HG03103 (cell line): Measurements from ENCODE around the gene PLBD2.

ENCODE experiments used
- ATAC-seq: cut with Tn5 transposase; IDR thresholded peaks from one replicate; pipeline ENCODE4 v1.9.1; 2021; ENCODE audit warnings: low read depth; ENCODE audit not compliant: unreplicated experiment

Gene PLBD2

DNA sequence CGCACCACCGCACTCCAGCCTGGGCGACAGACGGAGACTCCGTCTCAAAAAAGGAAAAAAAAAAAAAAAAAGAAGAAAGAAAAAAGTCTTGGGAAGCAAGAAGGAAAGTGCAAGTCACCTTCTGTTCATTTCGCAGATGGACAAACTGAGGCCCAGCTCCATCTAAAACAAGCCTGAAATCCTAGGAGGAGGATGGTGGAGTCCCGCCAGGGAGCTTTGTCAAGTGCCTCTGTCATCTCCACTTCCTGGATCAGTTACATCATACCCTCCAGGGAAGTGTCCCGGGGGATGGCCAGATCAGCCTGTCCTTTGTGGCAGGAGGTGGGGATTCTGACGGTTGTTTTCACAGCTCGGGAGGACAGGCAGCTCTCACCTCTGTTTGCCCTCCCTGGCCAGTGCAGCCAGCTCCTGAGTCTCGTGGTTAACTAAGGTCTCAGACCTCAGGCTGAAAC, 55.1 kb downstream of the PLBD2 start:
- no peak for ATAC-seq

DNA sequence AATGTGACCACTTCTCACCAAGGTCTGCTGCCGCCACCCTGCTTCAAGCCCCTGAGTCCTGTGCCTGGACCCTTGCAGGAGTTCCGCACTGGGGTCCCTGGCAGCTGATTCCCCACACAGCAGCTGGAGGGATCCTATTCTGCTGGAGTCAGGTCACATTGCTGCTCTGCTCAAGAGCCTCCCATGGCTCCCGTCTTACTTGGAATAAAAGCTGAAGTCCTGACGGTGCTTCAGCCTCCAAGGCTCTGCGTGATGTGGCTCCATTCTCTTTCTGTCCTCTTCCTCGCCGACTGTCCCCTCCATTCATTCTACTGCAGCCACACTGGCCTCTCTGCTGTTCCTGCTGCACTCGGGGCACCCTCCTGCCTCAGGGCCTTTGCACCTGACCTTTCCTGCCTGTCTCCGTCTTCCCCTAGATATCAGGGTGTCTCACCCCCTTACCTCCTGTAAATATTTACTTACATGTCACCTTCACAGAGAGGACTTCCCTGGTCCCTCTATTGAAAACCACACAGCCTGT, 56.2 kb downstream of the PLBD2 start:
- ATAC-seq = no peak

DNA sequence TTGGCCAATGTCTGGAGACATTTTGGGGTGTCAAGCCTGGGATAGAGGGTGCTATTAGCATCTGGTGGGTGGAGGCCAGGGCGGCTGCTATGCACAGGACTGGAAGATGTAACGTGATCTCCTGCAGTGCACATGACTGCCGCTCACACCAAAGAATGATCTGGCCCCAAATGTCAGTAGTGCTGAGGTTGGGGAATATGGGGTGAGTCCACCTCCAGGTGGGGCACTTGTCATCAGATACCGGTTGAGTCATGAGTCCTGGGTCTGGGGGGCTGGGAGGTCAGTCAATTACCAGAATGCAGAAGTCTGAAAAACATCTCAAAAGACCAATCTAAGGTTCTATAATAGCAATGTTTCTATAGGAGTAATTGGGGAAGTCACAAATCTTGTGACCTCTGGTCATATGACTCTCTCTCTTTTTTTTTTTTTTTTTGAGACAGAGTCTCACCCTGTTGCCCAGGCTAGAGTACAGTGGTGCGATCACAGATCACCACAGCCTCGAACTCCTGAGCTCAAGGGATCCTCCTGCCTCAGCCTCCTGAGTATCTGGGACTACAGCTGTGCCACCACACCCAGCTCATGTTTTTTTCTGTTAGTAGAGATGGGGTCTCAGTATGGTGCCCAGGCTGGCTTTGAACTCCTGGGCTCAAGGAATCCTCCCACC, 57.8 kb downstream of the PLBD2 start:
- ATAC-seq = no peak

DNA sequence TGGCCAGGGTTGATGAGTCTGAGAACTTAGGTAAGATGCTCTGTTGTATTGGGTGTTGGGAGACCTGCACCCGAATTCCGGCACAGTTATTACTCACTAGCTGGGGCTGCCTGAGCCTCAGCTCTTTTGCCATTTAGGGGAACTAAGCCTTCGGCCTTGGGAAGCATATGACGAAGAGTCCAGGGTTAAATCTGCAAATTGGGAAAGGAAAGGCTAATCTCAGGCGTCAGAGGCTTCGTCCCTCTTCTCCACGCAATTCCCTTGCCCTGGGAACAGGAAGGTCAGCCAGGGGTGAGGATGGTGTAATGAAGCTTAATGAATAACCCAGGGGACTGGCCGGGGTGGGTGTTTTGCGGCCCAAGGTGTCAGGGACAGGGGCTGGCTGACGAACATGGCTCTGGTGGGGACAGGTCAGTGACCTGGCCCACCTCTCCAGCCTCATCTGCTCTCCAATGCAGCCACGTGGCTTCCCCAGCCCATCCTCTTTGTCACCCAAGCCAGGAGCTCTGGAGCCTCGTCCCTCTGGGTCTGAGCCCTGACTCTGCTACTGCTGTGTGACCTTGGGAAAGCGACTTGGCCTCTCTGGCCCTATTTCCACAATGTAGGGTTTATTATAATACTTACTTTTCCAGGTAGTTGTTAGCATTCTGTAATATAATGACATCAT, 60.0 kb downstream of the PLBD2 start:
- ATAC-seq = no peak

DNA sequence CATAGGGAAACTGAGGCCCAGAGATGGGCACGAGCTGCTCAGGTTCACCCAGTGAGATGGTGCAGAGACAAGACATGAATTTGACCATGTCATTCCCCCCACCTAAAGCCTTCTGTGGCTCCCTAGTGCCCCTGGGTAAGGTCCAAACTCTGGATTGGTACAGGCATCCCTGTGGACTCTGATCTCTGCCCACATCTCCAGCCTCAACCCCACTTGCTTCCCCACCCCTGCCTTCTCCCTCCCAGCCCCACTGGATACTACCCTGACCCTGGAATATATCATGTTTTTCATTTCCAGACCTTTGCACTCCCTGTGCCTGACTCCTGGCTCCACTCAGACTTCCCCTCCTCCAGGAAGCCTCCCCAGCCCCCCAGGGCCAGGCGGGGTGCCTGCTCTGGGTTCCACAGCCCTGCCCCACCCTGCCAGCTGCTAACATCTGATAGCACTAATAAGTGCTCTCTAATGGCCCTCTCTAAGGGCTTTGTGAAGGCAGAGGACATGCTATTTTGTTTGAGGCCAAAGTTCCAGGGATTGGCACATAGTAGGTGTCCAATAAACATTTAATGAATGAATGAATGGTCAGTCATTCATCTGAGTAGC, 62.7 kb downstream of the PLBD2 start:
- no peak for ATAC-seq

DNA sequence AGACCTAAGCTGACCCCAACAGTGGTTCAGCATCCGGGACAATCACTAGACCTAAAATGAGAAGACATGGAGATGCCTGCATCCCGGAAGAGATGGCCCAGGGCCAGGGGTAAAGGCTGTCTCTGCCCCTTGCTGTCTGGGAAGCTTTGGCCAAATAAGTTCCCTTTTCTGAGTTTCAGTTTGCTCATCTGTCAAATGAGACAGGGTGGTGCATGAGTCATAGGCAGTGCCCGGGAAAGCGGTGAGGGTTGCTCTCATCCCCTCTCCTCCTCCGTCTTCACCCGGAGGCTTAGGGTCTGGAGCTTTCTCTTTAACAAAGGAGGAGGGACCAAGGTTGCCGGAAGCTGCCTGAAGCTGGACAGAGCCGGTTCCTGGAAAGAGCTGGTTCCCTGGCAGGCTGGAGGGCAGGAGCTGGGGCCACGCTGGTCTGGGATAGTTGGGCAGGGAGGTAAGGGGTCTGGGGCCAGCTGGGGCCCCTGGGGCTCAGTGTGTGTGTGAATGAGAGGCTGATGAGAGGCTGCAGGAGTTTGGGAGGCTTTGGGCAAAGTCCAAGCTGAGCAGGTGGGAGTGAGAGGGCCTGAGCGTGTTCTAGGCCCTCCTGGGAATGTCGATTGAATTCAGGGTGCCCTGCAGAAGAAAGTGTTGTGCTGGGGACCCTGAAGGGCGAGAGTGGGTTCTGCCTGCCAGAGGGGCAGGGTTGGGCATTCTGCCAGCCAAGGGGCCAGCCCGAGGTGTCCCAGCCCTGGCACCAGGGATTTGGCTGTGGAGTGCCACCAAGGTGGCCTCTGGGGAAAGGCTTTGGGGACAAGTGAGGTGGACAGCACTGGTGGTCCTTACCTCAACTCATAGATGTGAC, 63.9 kb downstream of the PLBD2 start, which contains the start of gene SDSL:
Gene SDSL, plus strand, starts transcription at position 351 of the 856 bp plus-strand sequence. CDS start 5,603 bp downstream, outside the sequence.
- peak; percentile 80 for ATAC-seq

DNA sequence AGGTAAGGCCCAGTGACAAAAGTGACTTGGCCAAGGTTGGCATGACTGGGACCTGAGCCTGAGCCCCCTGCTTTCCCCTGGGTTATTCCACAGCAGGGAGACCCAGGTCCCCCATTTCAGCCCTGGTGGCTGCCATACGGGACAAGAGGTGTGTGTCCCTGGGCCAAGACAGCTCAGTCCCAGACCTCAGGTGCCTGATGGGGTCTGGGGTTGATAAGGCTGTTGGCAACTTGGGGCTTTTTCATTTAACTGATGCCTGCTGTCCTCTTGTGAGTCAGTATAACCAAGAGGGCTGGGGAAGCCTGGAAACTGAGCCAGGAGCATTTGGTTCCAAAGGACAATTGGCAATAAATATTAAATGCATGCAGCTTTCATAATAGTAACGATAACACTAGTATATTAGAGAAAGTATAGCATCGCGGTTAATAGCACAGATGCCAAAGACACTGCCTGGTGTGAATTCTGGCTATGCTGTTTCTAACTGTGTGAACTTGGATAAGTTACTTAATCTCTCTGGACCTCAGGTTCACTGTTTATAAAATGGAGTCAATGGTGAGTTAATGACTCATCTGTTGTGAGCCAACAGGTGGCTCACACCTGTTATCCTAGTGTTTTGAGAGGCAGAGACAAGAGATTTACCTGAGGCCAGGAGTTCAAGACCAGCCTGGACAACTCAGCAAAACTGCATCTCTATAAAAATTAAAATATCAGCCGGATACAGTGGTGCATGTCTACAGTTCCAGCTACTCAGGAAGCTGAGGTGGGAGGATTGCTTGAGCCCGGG, 64.7 kb downstream of the PLBD2 start:
- ATAC-seq = no peak

DNA sequence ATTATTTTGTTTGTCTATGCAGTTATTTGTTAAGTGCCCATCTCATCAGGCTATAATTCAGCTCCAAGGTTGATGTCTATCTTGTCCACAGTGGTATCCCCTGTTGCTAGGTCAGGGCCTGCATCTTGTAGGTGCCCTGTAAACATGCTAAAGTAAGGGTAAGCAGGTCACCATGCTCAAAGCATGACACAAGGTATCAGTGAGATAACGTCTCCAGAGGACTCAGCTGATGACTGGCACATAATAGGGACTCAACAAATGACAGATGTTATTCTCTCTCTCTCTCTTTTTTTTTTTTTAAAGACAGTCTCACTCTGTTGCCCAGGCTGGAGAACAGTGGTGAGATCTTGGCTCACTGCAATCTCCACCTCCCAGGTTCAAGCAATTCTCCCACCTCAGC, 66.1 kb downstream of the PLBD2 start:
- ATAC-seq = no peak

DNA sequence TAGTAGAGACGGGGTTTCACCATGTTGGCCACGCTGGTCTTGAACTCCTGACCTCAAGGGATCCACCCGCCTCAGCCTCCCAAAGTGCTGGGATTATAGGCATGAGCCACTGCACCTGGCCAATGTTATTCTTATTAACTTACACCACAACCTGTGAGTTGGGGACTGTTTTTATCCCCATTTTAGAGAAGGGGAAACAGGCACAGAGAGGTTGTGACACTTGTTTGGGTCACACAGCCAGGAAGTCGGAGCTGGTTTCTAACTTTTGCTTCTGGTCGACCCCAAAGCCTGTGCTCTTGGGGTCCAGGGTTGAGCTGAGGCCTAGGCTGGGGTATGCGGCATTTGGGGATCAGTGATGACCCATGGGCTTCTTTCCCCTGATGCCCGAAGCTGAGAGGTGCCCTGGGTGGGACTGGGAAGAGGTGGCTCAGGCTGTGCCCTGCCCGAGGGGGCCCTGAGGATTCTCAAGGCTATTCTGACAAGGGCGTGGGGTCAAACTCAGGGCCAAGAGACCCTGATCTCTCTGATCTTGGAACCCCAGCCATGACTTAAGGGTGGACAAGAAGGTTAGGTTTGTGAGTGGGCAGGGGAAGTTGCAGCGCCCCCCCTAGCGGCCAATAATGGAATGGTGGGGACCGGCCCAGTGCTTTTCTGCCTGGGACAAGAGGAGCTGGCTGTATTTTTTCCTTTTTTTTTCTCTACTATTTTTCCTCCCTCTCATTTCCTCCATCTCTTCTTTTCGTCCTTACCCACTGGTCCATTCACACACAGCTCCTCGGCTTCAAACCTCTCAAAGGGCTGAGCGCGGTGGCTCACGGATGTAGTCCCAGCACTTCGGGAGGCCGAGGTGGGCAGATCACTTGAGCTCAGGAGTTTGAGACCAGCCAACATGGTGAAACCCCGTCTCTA, 66.8 kb downstream of the PLBD2 start:
- ATAC-seq = no peak

DNA sequence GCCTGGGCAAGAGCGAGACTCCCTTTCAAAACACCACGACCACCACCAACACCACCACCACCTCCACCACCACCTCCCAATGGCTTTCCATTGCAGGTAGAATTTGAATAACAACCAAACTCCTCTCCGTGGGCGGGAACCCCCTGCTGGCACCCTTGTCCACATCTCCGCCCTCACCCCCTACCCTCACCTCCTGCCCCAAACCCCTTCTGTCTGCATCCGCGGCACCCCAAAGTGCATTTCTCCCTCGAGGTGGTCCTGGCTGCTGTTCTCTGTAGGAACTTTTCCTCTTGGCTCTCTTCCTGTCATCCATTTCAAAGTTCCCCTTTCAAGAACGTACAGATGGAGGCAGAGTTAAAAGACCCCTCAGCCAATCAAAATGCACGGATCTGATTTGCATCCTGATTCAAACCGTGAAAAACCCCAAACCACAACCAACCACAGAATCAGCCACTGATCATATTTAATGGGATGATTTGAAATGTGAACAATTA, 67.6 kb downstream of the PLBD2 start:
- ATAC-seq = no peak

DNA sequence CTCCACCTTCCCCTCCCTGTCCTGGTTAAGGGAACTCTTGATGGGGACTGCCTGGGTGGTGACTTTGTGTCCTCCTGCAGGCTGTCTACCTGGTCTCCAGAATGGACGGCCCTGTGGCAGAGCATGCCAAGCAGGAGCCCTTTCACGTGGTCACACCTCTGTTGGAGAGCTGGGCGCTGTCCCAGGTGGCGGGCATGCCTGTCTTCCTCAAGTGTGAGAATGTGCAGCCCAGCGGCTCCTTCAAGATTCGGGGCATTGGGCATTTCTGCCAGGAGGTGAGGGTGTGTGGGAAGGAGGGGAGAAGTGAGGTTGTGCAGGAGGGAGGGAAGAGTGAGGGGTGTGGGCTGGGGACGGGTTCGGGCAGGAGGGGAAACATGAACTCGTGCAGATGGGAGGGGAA, 69.5 kb downstream of the PLBD2 start:
- ATAC-seq = no peak

DNA sequence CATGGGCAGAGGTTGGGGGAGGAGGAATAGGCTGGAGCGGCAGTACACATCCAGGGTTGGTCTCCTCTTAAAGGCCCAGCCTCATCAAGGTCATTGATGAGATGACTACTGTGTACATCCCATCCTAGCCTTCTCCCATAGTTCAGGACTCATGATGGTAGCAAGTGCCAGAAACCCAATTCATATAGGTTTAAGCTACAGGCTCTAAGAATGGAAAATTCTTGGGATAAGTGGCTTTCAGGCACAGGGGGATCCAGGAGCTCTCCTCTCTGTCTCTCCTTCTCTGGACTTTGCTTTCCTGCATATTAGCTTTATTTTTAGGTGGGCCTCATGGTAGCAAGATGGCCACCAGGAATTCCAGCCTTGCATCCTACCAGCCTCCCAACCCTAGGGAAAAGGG, 70.1 kb downstream of the PLBD2 start:
- ATAC-seq = no peak

DNA sequence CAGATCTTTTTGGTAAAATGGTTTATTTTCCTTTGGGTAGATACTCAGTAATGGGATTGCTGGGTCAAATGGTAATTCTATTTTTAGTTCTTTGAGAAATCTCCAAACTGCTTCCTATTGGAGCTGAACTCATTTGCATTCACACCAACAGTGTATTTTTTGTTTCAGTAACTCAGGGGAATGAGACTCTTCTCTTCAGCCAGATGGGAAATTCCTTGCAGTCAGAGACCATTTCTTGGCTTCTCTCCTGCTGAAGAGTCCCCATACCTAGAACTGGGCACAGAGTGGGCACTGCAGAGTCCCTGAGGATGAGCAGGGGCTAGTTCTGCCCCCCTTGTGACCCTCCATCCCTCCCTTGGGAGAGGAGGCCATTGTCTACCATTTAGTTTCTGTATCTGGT, 74.6 kb downstream of the PLBD2 start:
- ATAC-seq = no peak

DNA sequence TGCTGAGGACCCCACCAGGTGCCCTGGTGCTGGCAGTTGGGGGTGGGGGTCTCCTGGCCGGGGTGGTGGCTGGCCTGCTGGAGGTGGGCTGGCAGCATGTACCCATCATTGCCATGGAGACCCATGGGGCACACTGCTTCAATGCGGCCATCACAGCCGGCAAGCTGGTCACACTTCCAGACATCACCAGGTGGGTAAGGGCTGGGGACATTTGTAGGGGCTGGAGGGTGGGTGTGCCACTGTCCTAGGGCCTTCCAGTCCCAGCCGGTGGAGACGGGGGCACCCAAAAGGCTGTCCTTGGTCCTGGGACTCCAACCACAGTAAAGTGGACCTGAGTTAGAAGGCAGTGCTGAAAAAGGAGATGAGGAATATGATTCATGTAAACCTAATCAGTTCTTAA, 77.0 kb downstream of the PLBD2 start:
- no peak for ATAC-seq

DNA sequence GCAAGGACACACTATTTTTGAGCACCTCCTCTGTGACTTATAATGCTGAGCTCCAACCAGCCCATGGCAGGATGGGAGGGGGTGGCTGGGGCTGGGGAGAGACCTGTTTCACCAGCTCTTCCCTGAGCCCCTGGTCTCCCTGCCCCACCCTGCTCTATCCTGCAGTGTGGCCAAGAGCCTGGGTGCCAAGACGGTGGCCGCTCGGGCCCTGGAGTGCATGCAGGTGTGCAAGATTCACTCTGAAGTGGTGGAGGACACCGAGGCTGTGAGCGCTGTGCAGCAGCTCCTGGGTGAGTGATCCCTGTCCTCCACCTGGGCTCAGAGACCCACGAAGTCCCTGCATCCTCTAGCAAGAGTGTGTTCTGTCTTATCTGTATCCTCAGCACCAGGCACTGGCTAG, 78.2 kb downstream of the PLBD2 start:
- no peak for ATAC-seq

DNA sequence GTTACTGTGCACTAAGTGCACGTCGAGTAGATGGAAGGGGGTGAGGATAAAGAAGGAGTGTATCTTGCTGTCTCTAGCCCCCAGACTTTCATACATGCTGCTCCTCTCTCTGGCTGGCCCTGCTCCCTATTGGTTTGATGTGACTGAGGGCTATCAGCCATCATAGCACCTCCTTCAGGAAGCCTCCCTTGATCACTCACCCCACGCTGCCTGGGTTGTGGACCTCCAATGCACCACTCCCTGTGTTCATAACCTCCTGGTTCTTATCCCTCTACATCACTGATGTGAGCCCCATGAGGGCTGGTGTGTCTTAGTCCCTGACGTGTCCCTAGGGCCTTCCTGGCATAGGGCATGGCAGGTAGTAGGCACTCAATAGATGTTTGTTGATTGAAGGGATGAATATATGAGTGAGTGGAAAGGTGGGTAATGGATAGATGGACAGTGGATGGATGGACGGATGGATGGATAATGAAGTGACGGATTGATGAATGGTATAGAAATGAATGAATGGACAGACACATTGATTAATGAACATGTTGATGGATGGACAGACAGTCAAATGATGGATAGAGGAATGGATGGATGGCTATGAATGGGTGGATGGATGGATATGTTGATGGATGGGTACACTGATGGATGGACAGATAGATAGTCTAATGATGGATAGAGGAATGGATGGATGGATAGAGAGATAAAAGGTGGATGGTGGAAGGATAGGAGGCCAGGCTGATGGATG, 78.8 kb downstream of the PLBD2 start:
- no peak for ATAC-seq

DNA sequence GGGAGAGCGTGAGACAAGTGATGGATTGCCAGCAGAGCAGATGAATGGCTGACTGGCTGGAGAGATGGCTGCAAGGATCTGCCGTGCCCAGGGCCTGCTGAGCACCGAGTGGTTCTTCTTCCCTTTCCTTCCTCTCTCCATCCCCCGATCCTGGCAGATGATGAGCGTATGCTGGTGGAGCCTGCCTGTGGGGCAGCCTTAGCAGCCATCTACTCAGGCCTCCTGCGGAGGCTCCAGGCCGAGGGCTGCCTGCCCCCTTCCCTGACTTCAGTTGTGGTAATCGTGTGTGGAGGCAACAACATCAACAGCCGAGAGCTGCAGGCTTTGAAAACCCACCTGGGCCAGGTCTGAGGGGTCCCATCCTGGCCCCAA, 79.3 kb downstream of the PLBD2 start:
- ATAC-seq = no peak
